Hippocampal formation (tissue), 2 donors: ENCODE measurements around the gene TOPORS.

Source experiments
- DNase-seq, 2 donors: peaks; one replicate each; lab custom pipeline; 2025; lab: John Stamatoyannopoulos, UW

The TOPORS gene

DNA sequence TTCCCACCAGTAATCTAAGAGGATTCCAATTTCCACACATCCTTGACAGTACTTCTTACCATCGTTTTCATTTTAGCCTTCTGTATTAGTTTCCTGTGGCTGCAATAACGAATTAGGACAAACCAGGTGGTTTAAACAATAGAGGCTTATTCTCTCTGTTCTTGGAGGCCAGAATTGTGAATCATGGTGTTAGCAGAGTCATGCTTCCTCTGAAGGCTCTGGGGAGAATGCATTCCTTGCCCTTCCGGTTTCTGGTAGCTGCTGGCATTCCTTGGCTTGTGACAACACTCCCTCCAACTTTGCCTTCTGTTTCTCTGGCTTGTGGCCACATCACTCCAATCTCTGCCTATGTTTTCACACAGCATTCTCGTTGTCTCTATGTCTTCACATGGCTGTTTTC is 49.9 kb downstream of the TOPORS start:
- no peak for DNase-seq

DNA sequence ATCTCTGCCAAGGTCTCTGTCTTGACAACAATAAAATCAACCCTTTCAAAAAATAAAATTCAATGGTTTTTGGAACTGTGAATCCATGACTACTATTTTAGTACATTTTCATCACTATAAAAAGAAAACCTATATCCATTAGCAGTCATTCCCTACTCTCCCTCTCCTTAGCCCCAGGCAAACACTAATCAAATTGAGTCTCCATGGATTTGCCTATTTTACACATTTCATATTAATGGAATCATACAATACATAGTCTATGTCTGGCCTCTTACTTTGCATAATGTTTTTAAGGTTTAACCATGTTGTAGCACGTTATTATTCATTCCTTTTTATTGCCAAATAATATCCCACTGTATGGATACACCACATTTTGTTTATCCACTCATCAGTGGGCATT is 50.5 kb downstream of the TOPORS start:
- no peak for DNase-seq

DNA sequence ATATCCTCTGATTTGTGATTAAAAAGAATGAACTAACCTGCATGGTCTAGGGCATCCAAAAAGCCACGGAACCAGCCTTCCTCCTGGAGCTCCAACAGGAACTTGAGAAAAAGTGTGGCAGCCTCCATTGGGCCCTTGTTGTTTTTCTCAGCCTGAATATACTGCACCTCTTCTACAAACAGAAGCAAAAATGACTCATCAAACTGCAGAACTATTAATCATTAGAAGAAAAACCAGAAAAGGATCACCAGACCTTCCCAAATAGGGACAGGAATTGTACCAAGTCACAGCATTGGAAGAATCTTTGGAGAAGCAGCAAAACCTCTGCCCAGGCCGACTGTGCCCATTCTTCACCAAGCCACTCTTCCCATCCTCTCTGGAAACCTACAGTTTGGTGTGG is 51.6 kb downstream of the TOPORS start:
- no peak for DNase-seq

DNA sequence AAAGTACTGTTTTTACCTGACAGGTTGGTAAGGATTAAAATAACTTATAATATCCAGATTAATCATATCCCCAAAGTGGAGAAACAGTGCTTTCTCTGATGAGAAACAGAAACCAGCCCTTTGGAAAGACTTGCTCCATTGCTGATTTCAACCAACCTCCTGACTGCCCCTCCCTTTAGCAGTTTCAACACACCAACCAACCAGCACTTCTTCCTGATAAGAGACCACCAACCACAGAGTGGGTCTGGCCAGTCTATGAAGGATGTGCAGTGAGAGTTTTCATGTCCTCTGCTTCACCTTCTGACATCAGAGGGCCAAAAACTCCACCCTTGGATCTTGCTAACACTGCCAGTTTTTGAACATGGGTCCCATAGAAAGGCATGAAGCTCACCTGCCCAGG is 54.5 kb downstream of the TOPORS start:
- DNase-seq = no peak

DNA sequence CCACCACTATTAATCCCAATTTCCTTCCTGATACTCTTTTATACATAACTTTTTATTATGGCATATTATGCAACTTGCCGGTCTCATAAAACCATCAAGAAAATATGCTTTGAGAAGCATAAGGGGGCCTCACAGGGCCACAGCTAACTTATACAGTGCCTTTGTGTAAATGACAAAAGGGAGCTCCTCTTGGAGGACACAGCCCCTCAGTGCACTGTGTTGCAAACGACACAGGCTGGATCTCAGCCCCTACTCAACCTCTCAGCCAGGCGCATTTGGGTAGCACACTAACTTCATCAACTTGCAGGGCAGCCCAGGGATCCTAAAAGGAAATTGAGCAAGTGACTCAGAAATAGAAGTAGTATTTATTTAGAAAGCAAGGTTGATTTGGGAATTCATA is 61.8 kb downstream of the TOPORS start:
- DNase-seq = no peak
